SK-N-MC (cell line): ENCODE measurements around the gene TSHZ2.
A peak's percentile ranks its signal among the peaks of the same experiment; 100 is the strongest.

Experiments used
- EZH2 ChIP-seq: fragments of 200-600 bp; sonication (generic); IDR thresholded peaks from one replicate; pipeline ENCODE4 v1.6.1; 2017; ENCODE audit warnings: antibody characterized with exemption
- FOXP2 ChIP-seq: optimal IDR thresholded peaks from 2 replicates; pipeline ENCODE3; 2011; ENCODE audit warnings: mild to moderate bottlenecking, moderate library complexity; ENCODE audit not compliant: insufficient read depth; ENCODE audit errors: extremely low read length, control extremely low read depth
- POLR2AphosphoS5 ChIP-seq: IDR thresholded peaks from 2 replicates; pipeline ENCODE4 v1.6.1; 2012; ENCODE audit warnings: mild to moderate bottlenecking, low read depth, low read length, borderline replicate concordance

- TF ChIP-seq EZH2 (no peak), POLR2AphosphoS5 (peak; percentile 34; the same call in 1 of the 2 replicates), FOXP2 (peak; percentile 59)
Measured at GRCh38 chr20:53494753-53495152, 522.6 kb downstream of the TSHZ2 start.
